Neuronal stem cell (in vitro differentiated cells): ENCODE results near the gene TFPT.
A peak's percentile ranks its signal among the peaks of the same experiment; 100 is the strongest.

ENCODE experiments used
- DNase-seq: peaks from one replicate; pipeline ENCODE4 v3.0.0-alpha.2; 2013; ENCODE audit warnings: low spot score
- H2AFZ ChIP-seq: one replicate; pipeline ENCODE4 v1.6.1; 2013; ENCODE audit warnings: mild to moderate bottlenecking, low read length, inconsistent platforms
- H2AK5ac ChIP-seq: 2 replicates; pipeline ENCODE4 v1.6.1; 2013; ENCODE audit warnings: low read depth, mild to moderate bottlenecking, inconsistent platforms, low read length, moderate library complexity, mixed read lengths
- H2BK120ac ChIP-seq: 2 replicates; pipeline ENCODE4 v1.6.1; 2013; ENCODE audit warnings: low read depth, mild to moderate bottlenecking, inconsistent platforms, low read length, moderate library complexity, mixed read lengths
- H2BK12ac ChIP-seq: one replicate; pipeline ENCODE4 v1.6.1; 2013; ENCODE audit warnings: low read length, inconsistent platforms
- H2BK15ac ChIP-seq: 2 replicates; pipeline ENCODE4 v1.6.1; 2013; ENCODE audit warnings: mild to moderate bottlenecking, low read length, inconsistent platforms, mixed read lengths
- H2BK5ac ChIP-seq: one replicate; pipeline ENCODE4 v1.6.1; 2013; ENCODE audit warnings: inconsistent platforms, mild to moderate bottlenecking, low read length, moderate library complexity
- H3K14ac ChIP-seq: one replicate; pipeline ENCODE4 v1.6.1; 2013; ENCODE audit warnings: low read length, inconsistent platforms
- H3K18ac ChIP-seq: 2 replicates; pipeline ENCODE4 v1.6.1; 2013; ENCODE audit warnings: low read length, inconsistent platforms
- H3K23ac ChIP-seq: 2 replicates; pipeline ENCODE4 v1.6.1; 2013; ENCODE audit warnings: low read depth, mild to moderate bottlenecking, mixed read lengths, low read length, inconsistent platforms; ENCODE audit not compliant: poor library complexity
- H3K27ac ChIP-seq: replicated peaks from 3 replicates; pipeline ENCODE4 v1.5.1; 2013; ENCODE audit warnings: low read length, inconsistent platforms
- H3K27me3 ChIP-seq, 3 experiments: 2 replicates each; pipeline ENCODE4 v1.6.1; 2013; ENCODE audit warnings: low read length in 3 of 3, mild to moderate bottlenecking in 2 of 3, inconsistent platforms in 1 of 3, low read depth in 1 of 3, mixed read lengths in 1 of 3, moderate library complexity in 1 of 3; ENCODE audit not compliant: control insufficient read depth in 3 of 3, insufficient read depth in 3 of 3
- H3K36me3 ChIP-seq, 2 donors: replicated peaks in 1 of 2; 2 replicates each; pipeline ENCODE4 v1.6.1; 2013; ENCODE audit warnings: low read length in 2 of 2; ENCODE audit not compliant: control insufficient read depth in 2 of 2, insufficient read depth in 2 of 2
- H3K4ac ChIP-seq: 2 replicates; pipeline ENCODE4 v1.6.1; 2013; ENCODE audit warnings: inconsistent platforms, mild to moderate bottlenecking, low read length, moderate library complexity
- H3K4me1 ChIP-seq, 2 donors: 1 replicate in 1 of 2; 2 replicates in 1 of 2; pipeline ENCODE4 v1.6.1; 2013; ENCODE audit warnings: low read length in 2 of 2, low read depth in 1 of 2; ENCODE audit not compliant: control insufficient read depth in 2 of 2, insufficient read depth in 1 of 2
- H3K4me2 ChIP-seq: one replicate; pipeline ENCODE4 v1.6.1; 2013; ENCODE audit warnings: mild to moderate bottlenecking, low read length, inconsistent platforms; ENCODE audit not compliant: insufficient read depth, poor library complexity, severe bottlenecking
- H3K4me3 ChIP-seq, 2 donors: 2 replicates each; pipeline ENCODE4 v1.5.1; 2013; ENCODE audit warnings: low read length in 2 of 2, mild to moderate bottlenecking in 2 of 2, inconsistent platforms in 1 of 2, moderate library complexity in 1 of 2
- H3K79me1 ChIP-seq: one replicate; pipeline ENCODE4 v1.6.1; 2013; ENCODE audit warnings: low read depth, mild to moderate bottlenecking, inconsistent platforms, low read length, moderate library complexity
- H3K9ac ChIP-seq: one replicate; pipeline ENCODE4 v1.6.1; 2013; ENCODE audit warnings: mild to moderate bottlenecking, low read depth, low read length, inconsistent platforms; ENCODE audit not compliant: poor library complexity
- H3K9me3 ChIP-seq, 2 donors: replicated peaks in 1 of 2; 2 replicates each; pipeline versions ENCODE3 to v1.6.1; 2013; ENCODE audit warnings: low read length in 2 of 2, mild to moderate bottlenecking in 2 of 2, inconsistent platforms in 1 of 2, low read depth in 1 of 2, mixed read lengths in 1 of 2, moderate library complexity in 1 of 2; ENCODE audit not compliant: control insufficient read depth in 2 of 2, insufficient read depth in 1 of 2
- H4K8ac ChIP-seq: one replicate; pipeline ENCODE4 v1.6.1; 2013; ENCODE audit warnings: low read depth, mild to moderate bottlenecking, inconsistent platforms, low read length, moderate library complexity
- H4K91ac ChIP-seq: one replicate; pipeline ENCODE4 v1.6.1; 2013; ENCODE audit warnings: low read length, low read depth, mild to moderate bottlenecking, inconsistent platforms; ENCODE audit not compliant: poor library complexity
- WGBS, 2 donors: extraction: QIAGEN DNeasy Blood & Tissue Kit; methylation state at CpG; one replicate each; pipeline ENCODE4 v1.1.7; 2013; ENCODE audit warnings: missing lambda C conversion rate in 2 of 2, mixed read lengths in 1 of 2; ENCODE audit not compliant: insufficient read length in 2 of 2, insufficient replicate concordance in 1 of 2; ENCODE audit errors: extremely low coverage in 2 of 2; 5-methylcytosine and 5-hydroxymethylcytosine counted together

TFPT gene

DNA sequence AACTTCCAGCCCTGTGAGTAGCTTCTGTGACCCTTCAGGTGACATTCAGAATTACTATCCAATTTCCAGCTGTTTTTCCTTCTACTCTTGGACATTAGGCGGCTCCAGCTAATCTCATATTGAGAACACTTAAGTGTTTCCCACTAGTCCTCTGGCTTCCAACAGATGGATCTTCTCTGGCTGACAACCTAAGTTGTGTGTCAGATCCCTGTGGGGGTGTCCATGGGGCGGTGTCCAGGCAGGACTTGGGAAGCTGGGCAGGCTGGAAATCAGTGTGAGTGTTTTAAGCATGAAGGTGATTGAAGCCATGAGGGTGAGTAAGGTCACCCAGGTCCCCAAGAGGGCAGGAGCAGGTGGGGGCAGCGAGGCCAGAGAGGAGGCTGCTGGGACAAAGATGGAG, 32.2 kb upstream of the TFPT start:
- H2AFZ ChIP-seq, result no peak overlapping the region
- H3K79me1 ChIP-seq, result peaks cover 16% of the 10 kb centered on the region
- no peak overlapping the region for H4K91ac ChIP-seq
- no CpG with 5 or more reads among the region's 3 CpGs for WGBS, 2 donors
- H3K4ac ChIP-seq, result no peak overlapping the region
- H3K27me3 ChIP-seq, result no peaks in the 10 kb centered on the region
- H3K14ac ChIP-seq, result no peak overlapping the region
- no peak overlapping the region for H2AK5ac ChIP-seq
- H2BK120ac ChIP-seq, result no peak overlapping the region
- H3K36me3 ChIP-seq, result peaks cover 90 to 98% of the 10 kb centered on the region in 2 donors
- H3K18ac ChIP-seq, result no peak overlapping the region
- no peak overlapping the region for H3K4me3 ChIP-seq
- no peak overlapping the region for H2BK12ac ChIP-seq
- no peak overlapping the region for H4K8ac ChIP-seq
- H3K9ac ChIP-seq, result no peak overlapping the region
- peak overlapping the region; percentile 24 for H2BK5ac ChIP-seq
- no peak overlapping the region for H3K27ac ChIP-seq
- no peak overlapping the region for H2BK15ac ChIP-seq
- H3K4me1 ChIP-seq, result no peaks in the 10 kb centered on the region
- no peak for DNase-seq
- H3K4me2 ChIP-seq, result no peak overlapping the region
- H3K9me3 ChIP-seq, result no peaks in the 10 kb centered on the region
- no peak overlapping the region for H3K23ac ChIP-seq

DNA sequence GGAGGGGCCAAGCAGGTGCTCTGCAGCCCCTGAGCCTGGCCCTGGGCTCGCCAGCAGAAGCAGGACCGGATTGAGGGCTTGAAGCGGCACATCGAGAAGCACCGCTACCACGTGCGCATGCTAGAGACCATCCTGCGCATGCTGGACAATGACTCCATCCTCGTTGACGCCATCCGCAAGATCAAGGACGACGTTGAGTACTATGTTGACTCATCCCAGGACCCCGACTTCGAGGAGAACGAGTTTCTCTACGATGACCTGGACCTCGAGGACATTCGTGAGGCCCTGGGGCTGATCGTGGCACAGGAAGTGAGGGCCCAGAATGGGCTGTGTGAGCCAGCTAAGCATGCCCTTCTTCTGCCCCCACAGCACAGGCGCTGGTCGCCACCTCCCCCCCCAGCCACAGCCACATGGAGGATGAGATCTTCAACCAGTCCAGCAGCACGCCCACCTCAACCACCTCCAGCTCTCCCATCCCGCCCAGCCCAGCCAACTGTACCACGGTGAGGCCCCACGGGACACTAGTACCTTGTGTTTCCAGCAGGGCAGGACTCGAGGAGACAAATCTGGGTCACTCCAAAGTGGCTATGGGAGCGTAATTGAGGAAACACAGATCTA, 30.2 kb upstream of the TFPT start:
- H2BK12ac ChIP-seq, result no peak overlapping the region
- H2BK120ac ChIP-seq, result no peak overlapping the region
- H2AFZ ChIP-seq, result no peak overlapping the region
- no CpG with 5 or more reads among the region's 28 CpGs for WGBS, 2 donors
- no peak overlapping the region for H2AK5ac ChIP-seq
- H3K23ac ChIP-seq, result no peak overlapping the region
- H3K9me3 ChIP-seq, result no peaks in the 10 kb centered on the region
- H3K4me2 ChIP-seq, result no peak overlapping the region
- no peak overlapping the region for H2BK15ac ChIP-seq
- H2BK5ac ChIP-seq, result no peak overlapping the region
- H4K91ac ChIP-seq, result no peak overlapping the region
- H3K4ac ChIP-seq, result no peak overlapping the region
- no peaks in the 10 kb centered on the region for H3K27me3 ChIP-seq
- H3K4me1 ChIP-seq, result peaks cover 0 to 2% of the 10 kb centered on the region in 2 donors
- peaks cover 87 to 100% of the 10 kb centered on the region in 2 donors for H3K36me3 ChIP-seq
- H3K9ac ChIP-seq, result no peak overlapping the region
- no peak overlapping the region for H4K8ac ChIP-seq
- no peak overlapping the region for H3K14ac ChIP-seq
- no peak for DNase-seq
- H3K4me3 ChIP-seq, result no peak overlapping the region
- H3K18ac ChIP-seq, result no peak overlapping the region
- H3K27ac ChIP-seq, result no peak overlapping the region
- H3K79me1 ChIP-seq, result peaks cover 23% of the 10 kb centered on the region

DNA sequence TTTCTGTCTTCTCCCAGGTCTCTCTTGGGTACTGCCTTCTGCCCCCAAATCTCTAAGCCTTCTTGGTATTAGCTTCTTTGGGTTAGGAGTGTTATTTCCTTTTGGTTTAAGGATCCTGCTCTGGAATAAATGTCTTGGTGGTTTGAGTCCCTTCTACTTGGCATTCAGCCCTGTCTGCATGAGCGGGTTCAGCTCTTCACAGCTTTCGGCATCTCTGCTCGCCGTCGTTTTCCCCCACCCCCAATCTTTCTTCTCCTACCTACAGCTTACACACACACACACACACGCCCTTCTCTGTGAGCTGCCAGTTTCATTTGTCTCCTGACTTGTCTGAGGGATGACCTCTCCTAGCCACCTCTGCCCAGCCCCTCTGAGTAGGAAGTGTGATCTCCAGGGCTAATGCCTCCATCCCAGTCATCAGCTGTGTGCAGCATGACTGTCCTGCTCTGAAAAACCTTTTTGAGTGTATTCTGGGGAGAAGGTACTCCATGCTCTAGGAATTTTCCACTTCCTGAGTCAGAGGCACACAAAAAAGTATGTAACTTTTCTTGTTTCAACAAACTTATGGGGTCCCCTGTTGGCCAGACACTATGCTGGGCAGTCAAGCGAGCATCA, 26.8 kb upstream of the TFPT start:
- Histone ChIP-seq H3K4me3 (no peak overlapping the region), H2BK15ac (no peak overlapping the region), H2BK12ac (no peak overlapping the region), H2BK120ac (no peak overlapping the region), H3K36me3 (peaks cover 68 to 86% of the 10 kb centered on the region in 2 donors), H3K23ac (no peak overlapping the region), H4K91ac (no peak overlapping the region), H4K8ac (no peak overlapping the region), H2AFZ (no peak overlapping the region), H3K27ac (no peak overlapping the region), H2AK5ac (no peak overlapping the region), H3K9me3 (no peaks in the 10 kb centered on the region), H2BK5ac (no peak overlapping the region), H3K18ac (no peak overlapping the region), H3K4me1 (peaks cover 10% of the 10 kb centered on the region in 2 donors), H3K14ac (no peak overlapping the region), H3K27me3 (no peaks in the 10 kb centered on the region), H3K4me2 (no peak overlapping the region), H3K79me1 (peaks cover 44% of the 10 kb centered on the region), H3K4ac (no peak overlapping the region), H3K9ac (no peak overlapping the region)
- no CpG with 5 or more reads among the region's 7 CpGs for WGBS, 2 donors
- DNase-seq, result no peak

DNA sequence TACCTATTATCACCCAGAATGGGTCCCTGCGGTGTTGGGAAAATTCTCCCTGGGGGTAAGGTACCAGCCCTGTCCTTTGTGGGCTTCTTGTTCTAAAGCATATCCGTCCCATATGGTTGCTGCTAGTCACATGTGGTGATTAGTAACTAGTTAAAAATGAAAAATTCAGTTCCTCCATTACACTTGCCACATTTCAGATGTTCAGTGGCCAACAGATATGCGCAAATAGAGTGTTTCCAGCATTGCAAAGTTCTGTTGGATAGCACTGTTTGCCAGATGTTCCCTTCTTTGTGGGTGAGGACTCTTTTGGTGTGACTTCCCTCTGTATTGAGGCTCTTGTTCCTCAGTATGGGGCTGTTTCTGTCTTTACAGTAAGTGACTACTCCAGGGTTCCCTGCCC, 25.9 kb upstream of the TFPT start:
- DNase-seq, result no peak
- H3K27me3 ChIP-seq, result no peaks in the 10 kb centered on the region
- peaks cover 59 to 76% of the 10 kb centered on the region in 2 donors for H3K36me3 ChIP-seq
- no peak overlapping the region for H3K4ac ChIP-seq
- H4K91ac ChIP-seq, result no peak overlapping the region
- no peak overlapping the region for H2BK15ac ChIP-seq
- no peak overlapping the region for H2BK12ac ChIP-seq
- H2BK5ac ChIP-seq, result no peak overlapping the region
- no peak overlapping the region for H2AK5ac ChIP-seq
- H3K4me3 ChIP-seq, result no peak overlapping the region
- H3K9me3 ChIP-seq, result no peaks in the 10 kb centered on the region
- no peak overlapping the region for H3K18ac ChIP-seq
- H3K23ac ChIP-seq, result no peak overlapping the region
- H2AFZ ChIP-seq, result no peak overlapping the region
- peaks cover 42% of the 10 kb centered on the region for H3K79me1 ChIP-seq
- no peak overlapping the region for H4K8ac ChIP-seq
- no peak overlapping the region for H3K27ac ChIP-seq
- WGBS, 2 donors, result no CpG with 5 or more reads among the region's 3 CpGs
- H3K4me1 ChIP-seq, result peaks cover 10% of the 10 kb centered on the region in 2 donors
- no peak overlapping the region for H3K9ac ChIP-seq
- H3K14ac ChIP-seq, result no peak overlapping the region
- H2BK120ac ChIP-seq, result no peak overlapping the region
- no peak overlapping the region for H3K4me2 ChIP-seq
